Measurements from ENCODE around the gene SYNGAP1. TPM values are rescaled to one million over a fixed set of nuclear protein-coding genes. Genes with fewer than 3 reads are reported as not detected.

SYNGAP1 gene
- total RNA-seq, 1 experiment from 2014 or later: 5.7 TPM

GRCh38 chr6:33404884-33405283 lies 15.0 kb upstream of the SYNGAP1 start:
- DNase-seq (ENCODE audit: low read depth): no peak

DNA sequence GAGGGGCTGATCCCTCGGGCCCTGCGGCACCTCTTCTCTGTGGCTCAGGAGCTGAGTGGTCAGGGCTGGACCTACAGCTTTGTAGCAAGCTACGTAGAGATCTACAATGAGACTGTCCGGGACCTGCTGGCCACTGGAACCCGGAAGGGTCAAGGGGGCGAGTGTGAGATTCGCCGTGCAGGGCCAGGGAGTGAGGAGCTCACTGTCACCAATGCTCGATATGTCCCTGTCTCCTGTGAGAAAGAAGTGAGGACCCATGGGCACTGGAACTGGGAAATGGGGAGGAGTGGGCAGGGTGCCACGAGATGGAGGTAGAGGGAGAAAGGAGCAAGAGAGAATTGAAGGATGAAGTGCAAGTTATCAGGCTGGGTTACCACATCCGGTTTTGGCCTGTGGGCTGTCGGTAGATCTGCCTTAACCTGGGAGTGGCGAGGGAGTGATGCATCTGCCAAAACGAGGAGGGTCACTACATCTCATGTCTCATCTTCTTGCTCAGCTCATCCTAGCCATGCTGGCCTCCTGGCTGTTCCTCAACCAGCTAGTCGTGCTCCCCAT lies 14.4 kb upstream of the SYNGAP1 start:
- no peak for DNase-seq (ENCODE audit: low read depth)

DNA sequence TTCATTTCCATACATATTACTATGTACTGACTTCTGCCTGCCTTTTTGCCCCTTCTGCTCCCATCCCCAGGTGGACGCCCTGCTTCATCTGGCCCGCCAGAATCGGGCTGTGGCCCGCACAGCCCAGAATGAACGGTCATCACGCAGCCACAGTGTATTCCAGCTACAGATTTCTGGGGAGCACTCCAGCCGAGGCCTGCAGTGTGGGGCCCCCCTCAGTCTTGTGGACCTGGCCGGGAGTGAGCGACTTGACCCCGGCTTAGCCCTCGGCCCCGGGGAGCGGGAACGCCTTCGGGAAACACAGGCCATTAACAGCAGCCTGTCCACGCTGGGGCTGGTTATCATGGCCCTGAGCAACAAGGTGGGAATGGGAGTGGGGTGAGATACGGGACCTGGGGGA lies 13.7 kb upstream of the SYNGAP1 start:
- DNase-seq (ENCODE audit: low read depth): no peak

GRCh38 chr6:33407132-33407718 lies 12.6 kb upstream of the SYNGAP1 start:
- DNase-seq (ENCODE audit: low read depth): peak; percentile 62

DNA sequence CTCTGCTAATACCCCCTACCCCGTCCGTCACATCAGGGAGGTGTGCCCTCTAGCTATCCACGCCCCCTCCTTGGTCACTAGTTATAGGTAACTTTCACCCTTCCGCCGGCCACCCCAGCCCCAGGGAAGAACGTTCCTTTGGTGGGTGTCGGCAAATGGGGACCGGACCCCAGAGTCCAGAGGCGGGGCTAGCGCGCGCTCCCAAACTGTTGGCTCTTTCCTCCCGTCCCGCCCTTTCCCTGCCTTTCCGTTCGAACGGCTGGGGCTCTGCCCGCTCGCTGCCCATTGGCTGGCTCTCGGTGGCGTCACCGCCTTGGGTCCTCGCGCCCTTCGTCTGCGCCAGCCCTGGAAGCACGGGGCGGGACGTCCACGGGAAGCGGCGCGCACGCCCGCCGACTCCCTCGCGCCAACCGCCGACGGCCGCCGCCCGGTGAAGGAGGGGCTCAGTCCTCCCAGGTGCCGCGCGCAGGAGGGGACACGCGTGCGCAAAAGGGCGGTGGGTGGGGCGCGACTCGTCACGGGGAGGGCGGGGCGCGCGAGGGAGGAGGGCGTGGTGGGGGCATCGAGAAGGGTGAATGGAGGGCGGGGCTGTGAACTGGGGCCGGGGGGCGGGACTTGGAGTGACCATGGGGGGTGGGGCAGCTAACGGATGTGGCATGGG lies 9.7 kb upstream of the SYNGAP1 start:
- peak; percentile 99 for DNase-seq (ENCODE audit: low read depth)

- peak; percentile 83 for DNase-seq (ENCODE audit: low read depth)
Observed at GRCh38 chr6:33410711-33411631, 8.9 kb upstream of the SYNGAP1 start, which contains the start of gene PHF1. Gene PHF1, plus strand, starts transcription at chr6:33411014. Its CDS starts 1,250 bp downstream, at chr6:33412264.

DNA sequence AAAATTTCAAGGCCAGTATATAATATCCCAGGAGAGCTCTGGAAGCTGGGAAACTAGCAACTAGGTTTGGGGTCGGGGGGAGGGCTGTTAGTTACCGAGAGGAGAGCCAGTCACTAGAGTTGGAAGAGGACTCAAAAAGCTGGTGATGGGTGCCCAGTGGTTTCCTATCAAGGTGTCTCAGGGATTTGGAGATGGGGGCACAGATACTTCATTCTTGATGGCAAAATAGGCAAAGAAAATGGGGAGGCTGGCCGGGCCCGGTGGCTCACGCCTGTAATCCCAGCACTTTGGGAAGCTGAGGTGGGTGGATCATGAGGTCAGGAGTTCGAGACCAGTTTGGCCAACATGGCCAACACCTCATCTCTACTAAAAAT lies 8.2 kb upstream of the SYNGAP1 start:
- no peak for DNase-seq (ENCODE audit: low read depth)

DNA sequence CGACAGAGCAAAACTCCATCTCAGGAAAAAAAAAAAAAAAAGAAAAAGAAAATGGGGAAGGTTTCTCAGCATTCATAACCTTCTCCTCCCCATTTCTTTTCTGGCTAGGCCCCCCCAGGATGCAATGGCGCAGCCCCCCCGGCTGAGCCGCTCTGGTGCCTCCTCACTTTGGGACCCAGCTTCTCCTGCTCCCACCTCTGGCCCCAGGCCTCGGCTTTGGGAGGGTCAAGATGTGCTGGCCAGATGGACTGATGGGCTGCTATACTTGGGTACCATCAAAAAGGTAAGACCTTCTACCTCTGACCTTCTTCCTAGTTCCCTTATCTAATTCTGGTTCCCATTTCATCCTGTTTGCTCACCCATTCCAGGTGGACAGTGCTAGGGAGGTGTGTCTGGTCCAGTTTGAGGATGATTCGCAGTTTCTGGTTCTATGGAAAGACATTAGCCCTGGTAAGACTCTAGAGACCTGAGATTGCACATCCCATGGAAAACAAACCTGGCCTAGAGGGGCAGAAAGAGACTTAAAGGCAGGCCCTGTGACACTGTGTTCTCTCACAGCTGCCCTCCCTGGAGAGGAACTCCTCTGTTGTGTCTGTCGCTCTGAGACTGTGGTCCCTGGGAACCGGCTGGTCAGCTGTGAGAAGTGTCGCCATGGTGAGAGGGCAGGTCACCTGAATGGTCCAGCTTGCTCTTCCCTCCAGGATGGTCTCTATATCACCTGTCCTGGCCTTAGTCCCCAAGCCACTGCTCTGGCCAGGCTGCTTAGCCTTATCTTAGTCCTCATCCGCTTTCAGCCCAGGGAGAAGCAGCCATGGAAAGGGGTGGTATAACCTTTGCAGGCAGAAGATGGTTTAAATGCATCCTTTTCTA lies 7.5 kb upstream of the SYNGAP1 start:
- DNase-seq (ENCODE audit: low read depth): no peak

GRCh38 chr6:33413241-33414120 lies 6.4 kb upstream of the SYNGAP1 start:
- DNase-seq (ENCODE audit: low read depth): no peak

DNA sequence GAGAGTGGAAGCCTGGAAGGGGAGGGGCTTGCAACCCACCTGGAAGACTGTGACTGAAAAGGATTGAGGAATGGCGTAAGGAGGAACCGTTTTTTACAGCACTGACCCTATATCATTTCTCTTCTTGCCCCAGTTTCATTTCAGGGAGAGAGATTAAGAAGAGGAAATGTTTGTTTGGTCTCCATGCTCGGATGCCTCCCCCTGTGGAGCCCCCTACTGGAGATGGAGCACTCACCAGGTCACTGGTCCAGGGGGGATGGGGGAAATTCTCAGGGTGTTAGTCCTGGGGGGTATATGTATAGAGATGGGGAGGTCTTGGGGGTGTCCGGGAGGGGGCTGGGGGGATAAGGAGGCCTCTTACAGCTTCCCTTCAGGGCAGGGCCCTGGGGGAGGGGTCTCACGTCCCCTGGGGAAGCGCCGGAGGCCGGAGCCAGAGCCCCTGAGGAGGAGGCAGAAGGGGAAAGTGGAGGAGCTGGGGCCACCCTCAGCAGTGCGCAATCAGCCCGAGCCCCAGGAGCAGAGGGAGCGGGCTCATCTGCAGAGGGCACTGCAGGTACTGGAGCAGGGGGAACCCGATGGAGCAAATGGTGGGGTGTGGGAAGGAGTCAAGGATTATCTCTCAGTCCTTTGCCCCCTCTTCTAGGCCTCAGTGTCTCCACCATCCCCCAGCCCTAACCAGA lies 5.1 kb upstream of the SYNGAP1 start:
- DNase-seq (ENCODE audit: low read depth): peak; percentile 39

DNA sequence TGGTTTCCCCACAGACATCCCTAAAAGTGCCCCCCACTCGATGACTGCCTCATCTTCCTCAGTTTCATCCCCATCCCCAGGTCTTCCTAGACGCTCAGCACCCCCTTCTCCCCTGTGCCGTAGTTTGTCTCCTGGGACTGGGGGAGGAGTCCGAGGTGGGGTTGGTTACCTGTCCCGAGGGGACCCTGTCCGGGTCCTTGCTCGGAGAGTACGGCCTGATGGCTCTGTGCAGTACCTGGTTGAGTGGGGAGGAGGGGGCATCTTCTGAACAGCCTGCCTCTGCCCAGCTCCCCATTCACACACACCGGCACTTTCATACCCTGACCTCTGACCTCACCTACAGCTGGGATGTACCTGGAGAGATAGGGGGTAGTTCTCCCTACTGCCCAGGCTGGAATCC lies 4.0 kb upstream of the SYNGAP1 start:
- DNase-seq (ENCODE audit: low read depth): no peak

DNA sequence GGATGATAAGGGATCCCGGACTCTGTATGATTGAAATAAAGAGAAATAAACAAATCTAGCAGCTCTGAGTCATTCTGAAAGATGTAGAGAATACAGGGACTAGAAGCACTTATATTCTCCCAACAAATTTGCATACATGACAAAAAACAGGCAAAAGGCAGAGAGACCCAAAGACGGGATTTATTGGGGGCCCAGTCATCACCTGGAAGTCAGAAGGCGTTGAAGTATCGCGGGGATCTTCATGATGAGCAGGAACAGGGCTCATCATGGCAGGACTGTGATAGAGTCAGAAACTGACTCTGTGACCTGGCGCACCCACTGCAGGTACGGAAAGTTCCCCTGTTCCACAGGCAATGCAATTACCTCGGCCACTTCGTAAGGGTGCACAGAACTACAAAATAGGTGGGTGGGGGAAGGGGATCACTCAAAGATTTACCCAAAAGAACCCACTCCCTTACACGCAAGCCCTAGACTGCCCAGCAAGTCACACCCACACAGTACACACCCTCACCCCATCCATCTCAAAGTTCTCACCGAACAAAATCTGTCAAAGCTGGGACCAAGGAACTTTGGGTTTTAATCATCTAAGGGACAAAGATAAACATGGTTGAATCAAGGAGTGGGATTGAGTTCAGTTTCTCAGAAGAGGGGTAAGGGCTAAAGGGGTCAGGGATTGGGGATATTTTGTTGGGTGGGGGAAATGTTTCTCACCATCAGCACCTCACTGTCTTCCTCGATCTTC lies 3.3 kb upstream of the SYNGAP1 start:
- DNase-seq (ENCODE audit: low read depth): peak; percentile 54

- peak; percentile 96 for DNase-seq (ENCODE audit: low read depth)
Observed at GRCh38 chr6:33417128-33417902, 2.5 kb upstream of the SYNGAP1 start.

DNA sequence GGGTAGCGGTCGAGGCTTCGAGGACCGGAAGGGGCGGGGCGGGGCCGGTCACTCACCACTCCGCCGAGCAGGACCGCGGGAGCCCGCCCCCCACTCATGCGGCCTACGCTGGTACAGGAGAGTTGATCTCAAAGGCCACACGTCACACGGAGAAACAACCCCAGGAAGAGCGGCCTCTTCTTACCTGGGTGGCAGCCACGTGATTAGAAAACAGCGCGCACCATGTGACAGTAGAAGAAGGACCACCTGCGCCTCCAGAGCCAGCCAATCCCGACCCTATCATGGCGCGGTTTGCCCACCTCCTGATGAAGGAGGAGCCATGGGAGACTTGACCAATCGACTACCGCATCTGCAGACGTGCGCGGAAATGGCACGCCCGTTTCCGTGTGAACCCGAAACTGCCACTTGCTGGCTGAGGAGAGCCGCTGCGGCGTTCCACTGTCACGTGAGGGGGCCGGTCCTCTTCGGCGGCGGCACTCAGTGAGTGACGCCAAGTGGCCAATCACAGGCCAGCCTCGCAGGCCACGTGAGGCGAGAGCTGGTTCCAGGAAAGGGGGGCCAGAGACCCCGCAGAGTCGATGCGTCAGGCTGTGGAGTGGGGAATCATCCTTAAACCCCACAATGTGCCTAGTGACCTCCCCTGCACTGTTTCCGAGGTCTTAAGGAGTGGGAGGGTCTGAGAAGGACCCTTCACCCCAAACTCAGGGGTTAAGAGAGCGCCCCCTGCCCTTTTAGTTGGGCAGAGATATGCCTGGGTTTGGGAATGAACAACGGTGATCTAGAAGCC lies 1.8 kb upstream of the SYNGAP1 start, which contains the start of gene CUTA:
Gene CUTA (minus strand): TSS at position 205 of the 787 bp plus-strand sequence. CDS start 107 bp downstream, at position 98.
- peak; percentile 100 for DNase-seq (ENCODE audit: low read depth)

DNA sequence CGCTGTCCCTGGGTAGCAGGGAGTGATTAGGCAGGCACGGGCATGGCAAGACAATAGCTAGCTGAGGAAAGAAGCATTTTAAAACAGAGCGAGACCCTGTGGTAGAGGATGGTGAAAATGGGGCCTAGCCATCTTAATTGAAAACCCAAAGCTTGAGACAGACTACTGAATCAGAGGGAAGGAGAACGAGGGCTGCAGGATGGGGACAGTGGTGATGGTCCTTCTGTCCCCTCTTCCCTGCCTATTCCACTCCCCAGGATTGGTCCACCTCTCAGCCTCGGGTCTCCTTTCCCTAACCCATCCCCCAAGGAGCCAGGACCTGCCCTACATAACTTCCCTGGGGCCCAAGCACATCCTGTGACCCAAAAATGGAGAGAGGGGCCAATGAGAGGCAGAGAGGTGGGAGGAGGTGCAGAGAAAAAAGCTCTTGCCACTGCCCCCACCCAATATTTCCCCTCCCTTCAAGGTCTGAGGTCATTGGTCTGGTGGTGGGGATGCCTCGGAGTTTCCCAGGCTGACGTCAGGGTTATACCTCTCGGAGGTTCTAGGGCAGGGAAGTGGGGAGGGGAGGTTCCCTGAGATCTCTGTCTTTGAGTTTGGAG lies 1.1 kb upstream of the SYNGAP1 start:
- no peak for DNase-seq (ENCODE audit: low read depth)

- DNase-seq (ENCODE audit: low read depth): no peak
Observed at GRCh38 chr6:33420491-33421343, 852 bp downstream of the SYNGAP1 start.

Measured in M059J (cell line).